ENCODE measurements around the gene MELK.

GRCh38 chr9:36637491-36638270 lies 65.0 kb downstream of the MELK start:
- TF ChIP-seq EZH2 (IDR thresholded peaks at IDR 0.05; ENCODE audit: borderline replicate concordance) = no peak
- no peak for TF ChIP-seq CTCF (IDR thresholded peaks at IDR 0.05; ENCODE audit: poor library complexity)

Measured in hepatocyte (in vitro differentiated cells).